ENCODE measurements around the gene GRM2.

Gene GRM2

DNA sequence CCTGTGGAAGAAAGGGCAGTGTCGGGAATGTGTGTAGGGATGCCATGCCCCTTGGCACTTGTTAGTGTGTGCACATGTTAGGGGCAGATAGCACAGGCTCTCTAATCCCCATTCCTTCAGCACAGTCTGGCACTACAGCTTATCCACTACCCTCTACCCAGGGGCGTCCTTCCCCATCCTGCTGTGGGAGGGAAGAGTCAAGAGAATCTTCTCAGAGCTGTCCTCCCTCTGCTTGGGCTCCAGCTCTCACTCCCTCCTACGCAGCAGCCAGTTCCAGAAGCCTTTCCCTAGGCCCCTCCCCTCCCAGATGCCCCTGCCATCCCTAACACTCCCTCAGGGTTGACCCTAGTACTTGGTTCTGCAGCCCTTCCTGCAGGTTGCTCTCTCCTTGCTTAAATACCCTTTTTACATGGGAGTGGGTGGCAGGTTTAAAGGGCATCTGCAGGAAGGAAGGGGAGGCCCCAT, 815 bp upstream of the GRM2 start:
- peak; percentile 10 for DNase-seq

DNA sequence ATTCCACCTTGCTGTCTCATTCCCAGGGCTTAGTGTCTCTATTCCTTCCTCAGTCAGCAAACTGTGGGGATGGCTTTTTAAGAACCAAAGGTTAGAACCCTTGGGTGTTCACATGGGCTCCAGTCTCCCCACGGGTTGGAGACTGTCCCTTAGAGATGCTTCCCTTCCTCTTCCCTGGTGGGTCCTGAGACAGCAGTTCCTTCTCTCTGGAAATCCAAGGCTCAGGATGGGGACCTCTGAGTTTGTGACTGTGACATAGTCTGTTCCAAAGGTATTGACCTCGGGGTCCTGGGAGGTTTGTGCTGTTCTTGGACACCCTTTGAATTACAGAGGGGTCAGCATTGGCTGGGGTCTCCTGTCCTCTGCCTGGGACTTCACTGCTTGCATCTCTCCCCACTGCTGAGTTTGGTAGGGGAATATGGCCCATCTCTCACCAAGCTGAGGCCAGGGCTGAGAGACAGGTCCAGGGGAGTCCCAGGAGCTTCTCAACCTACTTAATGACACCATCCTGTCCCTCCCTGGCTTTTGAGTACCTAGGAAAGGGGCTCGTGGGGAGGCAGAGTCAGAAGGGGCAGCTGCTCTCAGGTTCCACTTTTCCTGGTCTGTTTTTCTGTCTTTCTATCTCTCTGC, 1.5 kb downstream of the GRM2 start:
- DNase-seq: peak; percentile 12

DNA sequence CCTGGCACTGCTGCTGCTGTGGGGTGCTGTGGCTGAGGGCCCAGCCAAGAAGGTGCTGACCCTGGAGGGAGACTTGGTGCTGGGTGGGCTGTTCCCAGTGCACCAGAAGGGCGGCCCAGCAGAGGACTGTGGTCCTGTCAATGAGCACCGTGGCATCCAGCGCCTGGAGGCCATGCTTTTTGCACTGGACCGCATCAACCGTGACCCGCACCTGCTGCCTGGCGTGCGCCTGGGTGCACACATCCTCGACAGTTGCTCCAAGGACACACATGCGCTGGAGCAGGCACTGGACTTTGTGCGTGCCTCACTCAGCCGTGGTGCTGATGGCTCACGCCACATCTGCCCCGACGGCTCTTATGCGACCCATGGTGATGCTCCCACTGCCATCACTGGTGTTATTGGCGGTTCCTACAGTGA, 2.1 kb downstream of the GRM2 start:
- DNase-seq: peak; percentile 17

DNA sequence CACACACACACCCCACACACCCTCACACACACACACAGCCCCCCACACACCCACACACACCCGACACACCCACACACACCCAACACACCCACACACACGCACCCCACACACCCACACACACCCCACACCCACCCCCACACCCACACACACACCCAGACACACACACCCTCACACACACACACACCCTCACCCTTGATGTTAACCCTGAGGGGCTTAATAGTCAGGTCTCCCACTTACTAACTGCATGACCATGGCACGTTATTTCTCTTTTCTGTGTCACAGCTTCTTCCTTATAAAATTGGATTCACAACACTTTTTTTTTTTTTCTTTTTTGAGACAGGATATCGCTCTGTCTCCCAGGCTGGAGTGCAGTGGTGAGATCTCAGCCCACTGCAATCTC, 2.8 kb downstream of the GRM2 start:
- peak; percentile 6 for DNase-seq

DNA sequence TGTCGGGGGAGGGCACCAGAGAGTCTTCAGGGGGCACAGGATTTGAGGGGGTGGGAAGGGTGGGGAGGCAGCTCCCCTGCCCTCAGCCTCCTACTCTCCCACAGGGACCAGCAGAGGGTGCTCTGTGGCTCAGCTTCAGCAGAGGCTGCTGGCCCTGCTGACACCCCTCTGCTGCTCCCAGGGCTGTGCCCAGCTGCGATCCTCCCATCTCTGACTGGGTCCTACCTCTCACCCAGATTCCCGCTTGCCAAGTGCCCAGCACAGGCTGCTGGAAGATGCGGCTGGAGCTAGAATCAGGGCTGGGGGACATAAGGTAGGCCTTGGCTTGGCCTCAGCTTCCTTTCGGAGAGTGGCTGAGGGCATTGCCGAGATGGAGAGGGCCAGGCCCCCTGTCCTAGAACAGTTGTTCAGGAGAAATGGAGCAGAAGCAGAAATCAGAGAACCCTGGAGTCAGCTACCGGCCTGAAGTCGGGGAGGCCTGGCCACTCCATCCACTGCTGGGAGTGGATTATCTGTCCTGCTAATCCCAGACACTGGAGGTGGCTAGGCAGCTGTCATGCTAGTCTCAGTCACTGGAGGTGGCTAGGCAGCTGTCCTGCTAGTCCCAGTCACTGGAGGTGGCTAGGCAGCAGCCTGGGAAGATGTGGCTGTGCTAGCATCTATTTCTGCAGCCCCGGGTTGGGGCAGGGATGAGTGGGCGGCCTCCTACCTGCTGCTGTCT, 3.9 kb downstream of the GRM2 start:
- no peak for DNase-seq

DNA sequence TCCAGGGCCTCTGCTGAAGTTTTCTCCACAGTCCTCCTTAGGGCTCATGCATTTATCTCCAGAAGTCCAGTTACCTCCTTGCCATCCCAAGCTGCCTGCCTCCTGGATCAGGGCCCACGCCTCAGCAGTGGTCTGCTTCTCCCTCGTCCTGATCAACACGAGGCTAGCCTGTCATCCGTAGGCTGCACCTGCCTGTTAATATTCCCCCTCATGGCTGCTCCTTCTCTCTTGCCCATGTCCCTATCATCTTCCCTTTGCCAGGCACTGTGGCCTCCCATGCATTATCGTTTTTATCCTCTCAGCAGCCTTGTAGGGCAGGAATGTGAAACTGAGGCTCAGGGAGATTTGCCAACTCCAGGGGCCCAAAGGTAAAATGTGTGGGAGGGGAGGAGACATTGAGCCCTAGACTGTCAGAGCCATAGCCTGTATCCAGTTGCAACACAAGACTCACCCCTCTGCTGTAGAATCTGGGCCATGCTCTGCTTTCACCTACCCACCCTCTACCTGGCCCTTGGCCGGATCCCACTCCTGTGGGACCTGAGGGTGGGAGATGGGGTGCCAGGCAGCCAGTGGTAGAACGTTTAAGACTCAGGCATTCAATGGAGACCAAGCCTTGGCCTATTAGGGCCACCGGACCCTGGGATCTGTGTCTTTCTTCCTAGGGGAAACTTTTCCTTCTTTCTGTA, 4.6 kb downstream of the GRM2 start:
- no peak for DNase-seq

DNA sequence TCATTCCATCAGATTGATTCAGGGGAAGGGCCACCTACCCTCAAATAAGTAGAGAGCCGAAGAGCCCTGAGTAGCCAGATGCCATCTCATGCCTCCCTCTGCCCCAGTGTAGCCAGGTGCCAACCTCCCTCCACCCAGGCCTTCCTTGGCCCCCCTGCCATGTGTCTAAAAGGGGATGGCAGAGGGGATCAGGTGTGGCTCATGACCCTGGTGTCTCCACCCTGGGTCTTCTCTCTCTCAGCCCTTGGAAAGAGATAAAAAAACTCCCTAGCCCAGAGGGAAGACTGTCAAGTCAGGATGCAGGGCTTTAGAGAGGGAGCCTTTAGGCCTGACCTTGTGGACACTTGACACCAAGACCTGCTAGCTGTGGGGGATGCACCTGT, 5.2 kb downstream of the GRM2 start:
- no peak for DNase-seq

DNA sequence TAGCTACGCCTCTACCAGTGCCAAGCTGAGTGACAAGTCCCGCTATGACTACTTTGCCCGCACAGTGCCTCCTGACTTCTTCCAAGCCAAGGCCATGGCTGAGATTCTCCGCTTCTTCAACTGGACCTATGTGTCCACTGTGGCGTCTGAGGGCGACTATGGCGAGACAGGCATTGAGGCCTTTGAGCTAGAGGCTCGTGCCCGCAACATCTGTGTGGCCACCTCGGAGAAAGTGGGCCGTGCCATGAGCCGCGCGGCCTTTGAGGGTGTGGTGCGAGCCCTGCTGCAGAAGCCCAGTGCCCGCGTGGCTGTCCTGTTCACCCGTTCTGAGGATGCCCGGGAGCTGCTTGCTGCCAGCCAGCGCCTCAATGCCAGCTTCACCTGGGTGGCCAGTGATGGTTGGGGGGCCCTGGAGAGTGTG, 5.7 kb downstream of the GRM2 start:
- no peak for DNase-seq

DNA sequence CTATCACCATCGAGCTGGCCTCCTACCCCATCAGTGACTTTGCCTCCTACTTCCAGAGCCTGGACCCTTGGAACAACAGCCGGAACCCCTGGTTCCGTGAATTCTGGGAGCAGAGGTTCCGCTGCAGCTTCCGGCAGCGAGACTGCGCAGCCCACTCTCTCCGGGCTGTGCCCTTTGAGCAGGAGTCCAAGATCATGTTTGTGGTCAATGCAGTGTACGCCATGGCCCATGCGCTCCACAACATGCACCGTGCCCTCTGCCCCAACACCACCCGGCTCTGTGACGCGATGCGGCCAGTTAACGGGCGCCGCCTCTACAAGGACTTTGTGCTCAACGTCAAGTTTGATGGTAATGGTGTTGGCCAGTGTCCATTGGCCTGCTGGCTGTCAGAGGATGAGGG, 6.1 kb downstream of the GRM2 start:
- no peak for DNase-seq

DNA sequence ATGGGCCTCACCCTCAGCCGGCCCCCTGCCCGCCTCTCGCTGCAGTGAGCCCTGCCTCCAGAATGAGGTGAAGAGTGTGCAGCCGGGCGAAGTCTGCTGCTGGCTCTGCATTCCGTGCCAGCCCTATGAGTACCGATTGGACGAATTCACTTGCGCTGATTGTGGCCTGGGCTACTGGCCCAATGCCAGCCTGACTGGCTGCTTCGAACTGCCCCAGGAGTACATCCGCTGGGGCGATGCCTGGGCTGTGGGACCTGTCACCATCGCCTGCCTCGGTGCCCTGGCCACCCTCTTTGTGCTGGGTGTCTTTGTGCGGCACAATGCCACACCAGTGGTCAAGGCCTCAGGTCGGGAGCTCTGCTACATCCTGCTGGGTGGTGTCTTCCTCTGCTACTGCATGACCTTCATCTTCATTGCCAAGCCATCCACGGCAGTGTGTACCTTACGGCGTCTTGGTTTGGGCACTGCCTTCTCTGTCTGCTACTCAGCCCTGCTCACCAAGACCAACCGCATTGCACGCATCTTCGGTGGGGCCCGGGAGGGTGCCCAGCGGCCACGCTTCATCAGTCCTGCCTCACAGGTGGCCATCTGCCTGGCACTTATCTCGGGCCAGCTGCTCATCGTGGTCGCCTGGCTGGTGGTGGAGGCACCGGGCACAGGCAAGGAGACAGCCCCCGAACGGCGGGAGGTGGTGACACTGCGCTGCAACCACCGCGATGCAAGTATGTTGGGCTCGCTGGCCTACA, 8.5 kb downstream of the GRM2 start:
- no peak for DNase-seq

DNA sequence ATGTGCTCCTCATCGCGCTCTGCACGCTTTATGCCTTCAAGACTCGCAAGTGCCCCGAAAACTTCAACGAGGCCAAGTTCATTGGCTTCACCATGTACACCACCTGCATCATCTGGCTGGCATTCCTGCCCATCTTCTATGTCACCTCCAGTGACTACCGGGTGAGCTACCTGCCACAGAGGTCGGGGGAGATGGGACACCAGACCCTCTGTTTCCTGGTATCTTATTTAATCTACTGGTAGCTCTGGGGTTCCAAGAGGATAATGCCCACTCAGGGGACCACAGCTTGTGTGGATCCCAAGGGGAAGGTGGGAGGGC, 9.1 kb downstream of the GRM2 start:
- DNase-seq: no peak

DNA sequence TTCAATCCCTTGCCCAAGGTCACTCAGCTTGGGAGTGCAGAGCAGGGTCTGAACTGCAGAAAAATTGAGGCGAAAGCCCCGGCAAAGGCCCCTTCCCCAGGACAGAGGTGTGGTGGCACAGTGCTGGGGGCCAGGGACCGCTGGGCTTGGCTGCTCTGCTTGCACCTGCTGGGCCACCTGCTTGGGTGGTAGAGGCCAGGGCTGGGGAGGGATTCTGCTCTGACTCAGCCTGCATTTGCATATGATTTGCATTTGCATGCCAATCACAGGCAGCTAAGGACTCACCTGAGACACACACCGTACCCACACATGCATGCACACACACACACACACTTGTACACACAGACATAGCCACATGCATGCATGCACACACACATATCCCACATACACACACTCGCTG, 9.9 kb downstream of the GRM2 start:
- DNase-seq: no peak

DNA sequence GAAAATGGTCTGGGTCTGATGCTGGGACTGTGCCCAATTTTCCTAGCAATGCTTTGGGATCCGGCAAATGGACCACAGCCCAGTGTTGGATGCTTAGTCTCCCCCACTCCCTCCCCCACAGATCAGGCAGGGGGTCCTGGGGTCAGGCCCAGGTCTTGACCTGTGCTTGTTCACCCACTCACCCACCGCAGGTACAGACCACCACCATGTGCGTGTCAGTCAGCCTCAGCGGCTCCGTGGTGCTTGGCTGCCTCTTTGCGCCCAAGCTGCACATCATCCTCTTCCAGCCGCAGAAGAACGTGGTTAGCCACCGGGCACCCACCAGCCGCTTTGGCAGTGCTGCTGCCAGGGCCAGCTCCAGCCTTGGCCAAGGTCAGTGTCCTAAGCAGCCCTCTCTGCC, 10.6 kb downstream of the GRM2 start:
- no peak for DNase-seq

DNA sequence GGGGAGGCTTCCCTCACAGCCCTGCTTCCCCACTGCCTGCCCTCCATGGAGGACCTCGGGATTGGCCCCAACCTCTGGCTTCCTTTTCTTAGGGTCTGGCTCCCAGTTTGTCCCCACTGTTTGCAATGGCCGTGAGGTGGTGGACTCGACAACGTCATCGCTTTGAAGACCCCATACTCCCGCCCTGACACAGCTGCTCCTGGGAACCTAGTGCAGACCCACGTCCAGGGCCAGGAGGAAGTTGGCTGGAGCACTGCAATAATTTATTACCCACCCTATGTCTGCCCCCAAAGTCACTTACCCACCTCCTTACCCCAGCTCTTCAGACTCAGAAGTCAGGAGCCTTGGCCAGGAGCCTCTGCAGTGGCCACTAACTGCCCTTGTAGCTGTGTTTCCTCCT, 11.1 kb downstream of the GRM2 start:
- DNase-seq: no peak

DNA sequence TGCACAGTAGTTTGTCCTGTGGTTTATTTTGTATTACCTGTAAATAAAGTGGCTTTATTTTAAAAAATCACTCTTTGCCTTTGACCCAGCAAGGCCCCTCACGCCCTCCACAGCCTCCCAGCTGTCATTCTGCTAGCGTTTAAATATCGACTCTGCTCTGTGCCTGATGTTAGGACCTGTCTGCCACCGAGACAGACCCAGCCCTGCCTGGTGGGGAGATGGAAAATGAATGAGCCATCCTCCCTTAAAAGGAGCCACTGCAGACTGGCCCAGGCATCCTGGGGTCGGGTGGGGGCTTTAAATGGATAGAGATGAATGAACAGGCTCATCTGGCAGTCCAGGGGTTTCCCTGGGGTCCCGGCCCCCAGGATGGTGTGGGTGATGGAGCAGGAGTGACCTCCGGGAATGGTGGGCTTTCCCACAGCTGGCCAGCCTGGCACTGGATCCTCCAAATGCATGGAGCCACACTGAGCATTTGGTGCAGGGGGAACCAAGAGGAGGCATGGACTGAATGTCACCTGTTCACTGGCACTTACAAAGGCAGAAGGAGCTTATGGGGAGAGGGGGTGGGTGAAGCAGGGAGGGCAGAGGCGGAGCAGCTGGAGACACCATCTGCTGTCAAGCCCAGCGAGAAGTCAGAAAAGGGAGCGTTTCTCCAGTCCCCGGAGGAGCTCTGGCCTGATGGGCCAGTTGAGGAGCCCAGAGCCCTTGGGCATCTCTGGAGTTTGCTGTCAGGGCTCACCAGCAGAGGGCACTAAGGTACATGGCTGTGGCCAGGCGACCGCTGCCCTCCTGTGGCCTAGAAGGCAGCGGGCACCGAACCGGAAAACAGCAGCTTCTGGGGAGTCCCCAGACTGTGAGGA, 11.9 kb downstream of the GRM2 start:
- peak; percentile 58 for DNase-seq

DNA sequence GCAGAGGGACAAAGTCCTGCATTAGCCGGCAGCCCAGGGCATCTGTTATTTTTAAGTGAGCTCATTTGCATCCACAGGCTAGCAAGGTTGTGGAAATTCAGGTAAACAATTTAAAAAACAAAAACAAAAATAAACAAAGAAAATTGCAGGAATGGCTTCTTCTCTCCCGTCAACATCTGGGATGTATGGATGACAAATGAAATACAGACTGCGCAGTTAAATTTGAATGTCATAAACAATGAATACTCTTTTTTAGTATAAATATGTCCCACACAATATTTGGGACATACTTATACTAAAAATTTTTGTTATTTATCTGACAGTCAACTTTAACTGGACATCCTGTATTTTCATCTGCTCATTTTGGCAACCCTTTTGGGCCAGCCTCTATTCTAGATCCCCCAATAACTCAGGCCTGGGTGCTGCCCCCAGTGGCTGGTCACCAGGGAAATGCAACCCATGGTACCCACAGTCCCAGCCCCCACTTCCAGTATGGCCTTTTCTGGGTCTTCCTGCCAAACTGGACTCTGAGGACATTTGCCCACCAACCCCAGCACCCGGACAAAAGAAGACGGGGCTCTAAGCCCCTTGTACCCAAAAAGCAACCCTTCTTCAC, 12.7 kb downstream of the GRM2 start:
- DNase-seq: no peak

DNA sequence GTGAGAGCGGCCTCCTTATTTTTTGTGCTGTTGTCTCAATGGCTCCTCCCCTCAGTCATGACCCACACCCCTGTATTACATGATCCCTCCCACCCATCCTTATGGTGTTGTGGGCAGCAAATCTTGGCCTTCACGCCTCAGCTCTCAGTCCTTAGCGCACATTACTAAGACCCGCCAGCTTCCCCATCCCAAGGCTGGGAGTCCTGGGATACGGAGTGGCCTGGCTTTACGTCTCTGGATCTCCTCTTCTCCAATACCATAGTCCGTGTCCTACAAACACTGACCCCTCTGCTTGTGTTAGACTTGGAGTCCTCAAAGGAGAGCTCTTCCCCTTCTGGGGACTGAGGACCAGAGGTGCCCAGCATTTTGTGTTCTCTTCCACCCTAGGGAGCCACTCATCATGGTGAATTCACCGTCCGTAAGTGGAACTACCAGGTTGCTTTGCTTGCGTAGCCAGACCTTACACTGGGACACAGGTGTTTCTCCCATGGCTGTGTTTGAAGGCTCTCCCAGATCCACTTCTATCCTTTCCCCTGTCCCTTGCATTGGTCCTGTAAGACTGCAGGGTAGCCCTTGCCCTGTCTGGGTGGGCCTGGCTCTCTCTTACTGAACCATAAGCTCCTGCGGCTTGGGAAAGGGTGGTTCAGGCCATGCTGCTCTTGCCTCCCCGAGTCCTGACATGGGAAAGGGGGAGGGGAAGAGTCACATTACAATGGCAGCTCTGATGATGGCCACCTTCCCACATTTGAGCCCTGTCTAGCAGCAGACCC, 13.6 kb downstream of the GRM2 start:
- DNase-seq: no peak

DNA sequence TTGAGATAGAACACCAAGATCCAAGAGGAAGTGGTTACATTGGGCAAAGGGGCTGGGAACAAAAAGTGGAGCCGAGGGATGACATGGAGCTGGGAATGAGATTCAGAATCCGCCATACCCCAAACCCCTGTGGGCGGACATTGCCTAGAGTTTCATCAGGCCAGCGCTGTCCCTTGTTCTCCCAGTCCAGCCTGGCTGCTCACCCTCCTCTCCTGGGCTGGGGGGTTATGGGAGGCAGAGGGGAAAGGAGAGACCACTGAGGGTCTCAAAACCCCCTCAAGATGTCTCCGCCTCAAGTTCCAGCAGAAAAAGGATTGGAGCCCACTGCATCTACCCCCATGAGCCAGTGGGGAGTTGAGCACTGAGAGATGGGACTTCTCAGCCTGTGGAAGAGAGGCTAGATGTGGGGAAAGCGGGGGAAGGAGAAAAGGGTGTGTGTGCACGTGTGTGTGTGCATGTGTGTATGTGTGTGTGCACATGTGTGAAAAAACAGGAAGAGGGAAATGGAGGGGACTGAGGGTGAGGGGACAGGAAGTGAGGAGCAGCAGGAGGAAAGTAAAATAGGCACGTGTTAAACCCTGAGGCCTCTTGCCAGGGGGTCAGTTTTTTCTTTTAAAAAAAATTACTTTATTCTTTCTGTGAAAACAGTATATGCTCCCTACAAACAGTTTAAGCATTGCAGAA, 14.3 kb downstream of the GRM2 start:
- no peak for DNase-seq

DNA sequence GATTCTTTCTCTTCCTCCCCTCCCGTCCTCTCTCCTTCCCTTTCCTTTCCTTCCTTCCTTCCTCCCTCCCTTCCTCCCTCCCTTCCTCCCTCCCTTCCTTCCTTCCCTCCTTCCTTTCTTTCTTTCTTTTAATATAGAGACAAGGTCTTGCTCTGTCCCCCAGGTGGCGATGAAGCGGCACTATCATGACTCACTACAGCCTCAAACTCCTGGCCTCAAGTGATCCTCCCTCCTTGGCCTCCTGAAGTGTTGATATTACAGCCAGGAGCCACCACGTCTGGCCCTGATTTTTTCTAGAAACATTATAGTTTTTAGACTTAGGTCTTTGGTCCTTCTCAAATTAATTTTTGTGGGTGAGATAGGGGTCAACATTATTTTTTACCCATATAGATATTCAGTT, 15.5 kb downstream of the GRM2 start:
- DNase-seq: no peak

DNA sequence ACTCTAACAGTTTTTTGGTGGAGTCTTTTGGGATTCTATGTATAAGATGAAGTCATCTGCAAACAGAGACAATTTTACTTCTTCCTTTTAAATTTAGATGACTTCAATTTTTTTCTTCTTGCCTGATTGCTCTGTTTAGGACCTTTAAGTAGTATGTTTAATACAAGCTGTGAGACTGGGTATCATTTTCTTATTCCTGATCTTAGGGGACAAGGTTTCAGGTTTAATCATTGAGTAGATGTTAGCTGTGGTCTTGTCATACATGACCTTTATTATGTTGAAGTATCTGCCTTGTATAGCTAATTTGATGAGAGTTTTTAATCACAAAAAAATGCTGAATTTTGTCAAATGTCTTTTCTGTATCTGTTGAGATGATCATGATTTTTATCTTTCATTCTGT, 20.6 kb downstream of the GRM2 start:
- no peak for DNase-seq
